ENCODE data around the gene ADCK1. TPM values are rescaled to one million over a fixed set of nuclear protein-coding genes. Genes with fewer than 3 reads are reported as not detected.
"Not testable (repeated sequence)": the region's sequence is repeated elsewhere in the genome, so short reads cannot be mapped to it uniquely, and the experiment has no call there.

The ADCK1 gene
- total and polyA plus RNA-seq, 5 donors from 2014 or later, result 2.0 to 10.5 (median 3.8) TPM

DNA sequence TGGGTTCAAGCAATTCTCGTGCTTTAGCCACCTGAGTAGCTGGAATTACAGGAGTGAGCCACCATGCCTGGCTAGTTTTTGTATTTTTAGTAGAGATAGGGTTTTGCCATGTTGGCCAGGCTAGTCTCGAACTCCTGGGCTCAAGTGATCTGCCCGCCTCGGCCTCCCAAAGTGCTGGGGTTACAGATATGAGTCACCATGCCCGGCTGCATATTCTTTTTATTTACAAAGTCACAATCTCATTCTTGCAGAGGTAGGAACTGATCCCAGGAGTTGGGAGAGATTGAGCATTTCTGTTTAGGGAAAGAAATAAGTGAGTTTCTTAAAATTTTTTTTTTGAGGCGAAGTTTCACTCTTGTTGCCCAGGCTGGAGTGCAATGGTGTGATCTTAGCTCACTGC, 12.8 kb downstream of the ADCK1 start:
- H3K9me3 ChIP-seq (ENCODE audit: control insufficient read depth in 2 of 2, low read length in 2 of 2); H3K4me1 Mint-ChIP-seq; H3K4me3 ChIP-seq (ENCODE audit: low read depth, low read length); H3K4me3 Mint-ChIP-seq; DNase-seq; H3K9me3 Mint-ChIP-seq; H3K27ac ChIP-seq (ENCODE audit: insufficient read depth, low read length, poor library complexity, severe bottlenecking); H3K36me3 Mint-ChIP-seq; H3K4me1 ChIP-seq (ENCODE audit: control insufficient read depth, insufficient read depth, low read length, poor library complexity, severe bottlenecking); H3K27me3 Mint-ChIP-seq; ATAC-seq (ENCODE audit: low read depth in 2 of 2); H3K36me3 ChIP-seq (ENCODE audit: control insufficient read depth, insufficient read depth, low read length); H3K27me3 ChIP-seq (ENCODE audit: control insufficient read depth, insufficient read depth, low read length); H3K27ac Mint-ChIP-seq: not testable (repeated sequence)

DNA sequence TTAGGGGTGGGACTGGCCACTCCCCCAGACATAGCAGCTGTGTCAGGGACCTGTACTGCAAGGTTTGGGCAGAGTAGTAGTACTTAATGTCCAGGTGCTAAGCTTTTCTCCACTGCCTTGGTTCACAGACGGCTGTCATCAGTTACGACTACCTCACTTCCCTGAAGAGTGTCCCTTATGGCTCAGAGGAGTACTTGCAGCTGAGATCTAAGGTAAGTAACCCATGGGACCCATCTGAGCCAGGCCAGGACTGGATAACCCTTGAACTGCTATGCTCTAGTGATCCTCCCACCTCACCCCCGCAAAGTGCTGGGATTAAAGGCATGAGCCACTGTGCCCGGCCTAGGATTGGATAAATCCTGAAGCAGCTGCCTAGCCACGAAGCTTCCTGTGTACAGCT, 22.4 kb downstream of the ADCK1 start:
- peaks cover 42% of the 10 kb centered on the region for H3K36me3 Mint-ChIP-seq
- DNase-seq, result no peak
- Histone ChIP-seq H3K4me3 (ENCODE audit: low read depth, low read length) (no peak overlapping the region), H3K9me3 (ENCODE audit: control insufficient read depth in 2 of 2, low read length in 2 of 2) (no peaks in the 10 kb centered on the region), H3K27ac (ENCODE audit: insufficient read depth, low read length, poor library complexity, severe bottlenecking) (no peak overlapping the region), H3K4me1 (ENCODE audit: control insufficient read depth, insufficient read depth, low read length, poor library complexity, severe bottlenecking) (no peaks in the 10 kb centered on the region), H3K36me3 (ENCODE audit: control insufficient read depth, insufficient read depth, low read length) (peaks cover 3% of the 10 kb centered on the region), H3K27me3 (ENCODE audit: control insufficient read depth, insufficient read depth, low read length) (no peaks in the 10 kb centered on the region)
- H3K4me3 Mint-ChIP-seq, result no peak overlapping the region
- H3K27me3 Mint-ChIP-seq, result no peaks in the 10 kb centered on the region
- H3K27ac Mint-ChIP-seq, result no peak overlapping the region
- H3K4me1 Mint-ChIP-seq, result no peaks in the 10 kb centered on the region
- ATAC-seq (ENCODE audit: low read depth in 2 of 2), result no peak
- no peaks in the 10 kb centered on the region for H3K9me3 Mint-ChIP-seq

DNA sequence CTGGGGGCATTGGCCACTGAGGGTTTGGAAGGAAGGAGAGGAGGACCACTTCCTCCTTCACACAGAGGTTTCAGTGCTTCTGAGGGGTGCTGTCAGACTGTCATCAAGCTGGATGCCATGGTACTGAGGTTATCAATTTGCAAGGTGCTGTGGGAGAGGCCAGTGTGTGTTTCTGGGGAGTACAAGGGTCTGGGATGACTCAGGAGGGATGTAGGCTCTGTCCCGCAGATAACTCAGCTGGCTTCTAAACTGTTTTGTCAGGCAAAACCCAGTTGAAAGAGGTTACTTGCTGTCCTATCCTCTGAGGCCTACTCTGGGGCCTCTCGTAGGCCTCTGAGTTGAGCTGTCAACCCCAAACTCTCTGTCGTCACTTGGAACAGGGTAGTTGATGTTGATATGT, 22.8 kb downstream of the ADCK1 start:
- ATAC-seq (ENCODE audit: low read depth in 2 of 2) (no peak), DNase-seq (no peak)
- peaks cover 3% of the 10 kb centered on the region for H3K36me3 ChIP-seq (ENCODE audit: control insufficient read depth, insufficient read depth, low read length)
- H3K9me3 ChIP-seq (ENCODE audit: control insufficient read depth in 2 of 2, low read length in 2 of 2), result no peaks in the 10 kb centered on the region
- no peak overlapping the region for H3K27ac ChIP-seq (ENCODE audit: insufficient read depth, low read length, poor library complexity, severe bottlenecking)
- no peaks in the 10 kb centered on the region for H3K27me3 ChIP-seq (ENCODE audit: control insufficient read depth, insufficient read depth, low read length)
- Mint-ChIP-seq H3K9me3 (no peaks in the 10 kb centered on the region), H3K4me3 (no peak overlapping the region), H3K4me1 (no peaks in the 10 kb centered on the region), H3K27ac (no peak overlapping the region), H3K27me3 (no peaks in the 10 kb centered on the region), H3K36me3 (peaks cover 42% of the 10 kb centered on the region)
- no peaks in the 10 kb centered on the region for H3K4me1 ChIP-seq (ENCODE audit: control insufficient read depth, insufficient read depth, low read length, poor library complexity, severe bottlenecking)
- no peak overlapping the region for H3K4me3 ChIP-seq (ENCODE audit: low read depth, low read length)

DNA sequence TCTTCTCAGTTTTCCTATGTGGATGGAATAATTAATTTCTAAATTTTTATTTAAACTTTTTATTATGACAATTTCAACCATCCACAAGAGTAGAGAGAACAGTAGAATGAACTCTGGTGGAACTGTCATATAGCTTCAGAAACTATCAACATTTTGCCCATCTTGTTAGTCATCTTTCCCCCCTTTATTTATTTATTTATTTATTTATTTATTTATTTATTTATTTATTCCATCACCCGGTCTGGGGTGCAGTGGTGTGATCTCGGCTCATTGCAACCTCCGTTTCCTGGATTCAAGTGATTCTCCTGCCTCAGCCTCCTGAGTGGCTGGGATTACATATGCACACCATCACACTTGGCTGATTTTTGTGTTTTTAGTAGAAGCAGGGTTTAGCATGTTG, 23.5 kb downstream of the ADCK1 start:
- Mint-ChIP-seq H3K27ac (no peak overlapping the region), H3K4me1 (no peaks in the 10 kb centered on the region), H3K36me3 (peaks cover 42% of the 10 kb centered on the region), H3K27me3 (no peaks in the 10 kb centered on the region), H3K9me3 (no peaks in the 10 kb centered on the region), H3K4me3 (no peak overlapping the region)
- H3K27me3 ChIP-seq (ENCODE audit: control insufficient read depth, insufficient read depth, low read length), result no peaks in the 10 kb centered on the region
- no peaks in the 10 kb centered on the region for H3K4me1 ChIP-seq (ENCODE audit: control insufficient read depth, insufficient read depth, low read length, poor library complexity, severe bottlenecking)
- DNase-seq (no peak), ATAC-seq (ENCODE audit: low read depth in 2 of 2) (no peak)
- H3K36me3 ChIP-seq (ENCODE audit: control insufficient read depth, insufficient read depth, low read length), result peaks cover 3% of the 10 kb centered on the region
- H3K4me3 ChIP-seq (ENCODE audit: low read depth, low read length), result no peak overlapping the region
- no peak overlapping the region for H3K27ac ChIP-seq (ENCODE audit: insufficient read depth, low read length, poor library complexity, severe bottlenecking)
- H3K9me3 ChIP-seq (ENCODE audit: control insufficient read depth in 2 of 2, low read length in 2 of 2), result no peaks in the 10 kb centered on the region

DNA sequence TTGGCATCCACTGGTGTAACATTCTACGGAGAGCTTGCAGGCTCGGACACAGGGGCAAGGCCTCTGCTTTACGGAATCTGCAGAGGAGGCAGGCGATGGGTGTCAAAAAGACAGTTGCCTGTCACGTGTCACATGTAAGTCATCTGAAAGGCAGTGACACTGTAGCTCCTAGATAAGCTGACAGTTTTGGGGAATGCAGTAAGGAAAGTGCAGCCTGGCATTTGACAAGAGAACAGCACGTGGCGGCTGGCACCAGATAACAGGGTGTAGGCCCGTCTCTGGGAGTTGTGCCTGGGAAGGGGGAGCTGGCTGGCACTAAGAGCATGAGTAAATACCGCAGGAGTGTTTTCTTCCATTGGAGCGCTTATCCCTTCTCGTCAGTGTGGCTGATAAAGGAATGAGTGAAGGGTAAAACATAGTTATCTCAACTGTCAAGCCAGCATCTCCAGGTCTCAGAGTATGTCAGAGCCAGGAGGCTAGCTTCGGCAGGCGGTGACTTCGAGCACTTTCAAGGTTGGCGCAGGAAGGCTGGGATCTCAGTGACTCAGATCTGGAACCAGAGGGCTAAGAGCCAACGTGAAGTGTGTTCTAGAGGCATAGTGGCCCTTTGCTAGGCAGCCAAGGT, 26.1 kb downstream of the ADCK1 start:
- Histone ChIP-seq H3K27me3 (ENCODE audit: control insufficient read depth, insufficient read depth, low read length) (no peaks in the 10 kb centered on the region), H3K36me3 (ENCODE audit: control insufficient read depth, insufficient read depth, low read length) (no peaks in the 10 kb centered on the region), H3K9me3 (ENCODE audit: control insufficient read depth in 2 of 2, low read length in 2 of 2) (no peaks in the 10 kb centered on the region), H3K4me3 (ENCODE audit: low read depth, low read length) (no peak overlapping the region), H3K4me1 (ENCODE audit: control insufficient read depth, insufficient read depth, low read length, poor library complexity, severe bottlenecking) (no peaks in the 10 kb centered on the region), H3K27ac (ENCODE audit: insufficient read depth, low read length, poor library complexity, severe bottlenecking) (no peak overlapping the region)
- Mint-ChIP-seq H3K27ac (no peak overlapping the region), H3K9me3 (no peaks in the 10 kb centered on the region), H3K4me3 (no peak overlapping the region), H3K4me1 (no peaks in the 10 kb centered on the region), H3K36me3 (peaks cover 44% of the 10 kb centered on the region), H3K27me3 (no peaks in the 10 kb centered on the region)
- ATAC-seq (ENCODE audit: low read depth in 2 of 2), result no peak
- DNase-seq, result no peak

DNA sequence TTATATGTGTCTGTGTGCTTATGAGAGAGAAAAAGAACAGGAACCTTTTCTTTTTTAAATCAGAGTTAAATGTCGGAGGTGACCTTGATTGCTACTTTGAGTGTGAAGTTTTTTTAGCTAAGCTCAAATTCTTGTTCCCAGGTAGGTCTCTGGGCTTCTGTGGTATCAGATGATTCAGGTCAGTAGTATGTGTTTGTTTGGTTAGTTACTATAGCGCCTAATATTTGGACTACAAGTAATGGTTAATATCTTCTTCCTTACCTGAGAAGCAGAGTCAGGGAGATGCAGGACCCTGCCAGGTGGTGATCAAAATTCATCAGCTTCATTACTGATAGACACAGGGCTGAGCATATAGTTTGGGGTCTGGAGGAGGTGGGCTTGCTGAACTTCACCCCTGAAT, 30.8 kb downstream of the ADCK1 start:
- no peaks in the 10 kb centered on the region for H3K36me3 ChIP-seq (ENCODE audit: control insufficient read depth, insufficient read depth, low read length)
- Mint-ChIP-seq H3K36me3 (peaks cover 34% of the 10 kb centered on the region), H3K9me3 (no peaks in the 10 kb centered on the region), H3K27me3 (no peaks in the 10 kb centered on the region), H3K27ac (peak overlapping the region in 1 of 3 donors; percentile 18), H3K4me3 (no peak overlapping the region), H3K4me1 (no peaks in the 10 kb centered on the region)
- no peaks in the 10 kb centered on the region for H3K9me3 ChIP-seq (ENCODE audit: control insufficient read depth in 2 of 2, low read length in 2 of 2)
- no peaks in the 10 kb centered on the region for H3K4me1 ChIP-seq (ENCODE audit: control insufficient read depth, insufficient read depth, low read length, poor library complexity, severe bottlenecking)
- no peak overlapping the region for H3K27ac ChIP-seq (ENCODE audit: insufficient read depth, low read length, poor library complexity, severe bottlenecking)
- H3K27me3 ChIP-seq (ENCODE audit: control insufficient read depth, insufficient read depth, low read length), result no peaks in the 10 kb centered on the region
- DNase-seq (no peak), ATAC-seq (ENCODE audit: low read depth in 2 of 2) (no peak)
- no peak overlapping the region for H3K4me3 ChIP-seq (ENCODE audit: low read depth, low read length)

DNA sequence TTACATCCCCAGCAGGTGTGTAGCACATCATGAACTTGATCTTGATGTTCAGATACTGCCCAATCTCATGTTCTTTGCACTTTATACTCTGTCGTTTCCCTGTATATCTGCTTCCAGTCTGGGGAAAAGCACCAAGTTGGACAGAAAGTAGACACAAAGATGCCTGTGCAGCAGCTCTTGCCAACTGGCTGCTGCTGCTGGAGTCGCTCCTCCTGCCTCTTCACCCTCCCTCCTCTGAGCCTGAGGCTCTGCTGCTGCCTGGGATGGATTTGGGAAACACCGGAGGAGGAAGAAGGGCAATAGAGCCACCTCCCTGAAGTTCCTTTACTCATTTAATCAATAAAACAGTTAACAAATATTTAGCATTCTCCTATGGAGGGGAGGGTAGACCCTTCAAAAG, 32.4 kb downstream of the ADCK1 start:
- H3K27ac Mint-ChIP-seq, result no peak overlapping the region
- no peaks in the 10 kb centered on the region for H3K4me1 Mint-ChIP-seq

DNA sequence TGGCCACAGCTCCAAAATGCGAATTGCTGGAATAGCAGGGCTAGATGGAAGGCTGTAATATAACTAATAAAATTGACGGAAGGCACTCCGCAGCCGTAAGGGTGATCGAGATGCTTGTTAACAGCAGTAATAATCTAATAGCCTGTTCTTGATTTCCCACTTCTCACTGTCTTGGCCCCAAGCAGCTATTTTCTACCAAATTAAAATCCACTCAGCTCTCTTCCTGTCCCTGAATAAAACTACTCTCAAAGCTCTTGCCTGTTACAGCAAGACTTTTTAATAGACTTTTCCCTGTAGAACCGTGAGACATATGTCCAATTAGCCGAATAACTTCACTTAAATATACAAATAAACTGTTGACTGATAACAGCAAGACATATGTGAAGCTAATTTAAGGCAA, 38.0 kb downstream of the ADCK1 start:
- no peak overlapping the region for H3K27ac ChIP-seq (ENCODE audit: insufficient read depth, low read length, poor library complexity, severe bottlenecking)
- Mint-ChIP-seq H3K27ac (no peak overlapping the region), H3K4me3 (no peak overlapping the region), H3K4me1 (peaks cover 0 to 6% (median 1%) of the 10 kb centered on the region in 4 donors), H3K36me3 (peaks cover 18% of the 10 kb centered on the region), H3K27me3 (no peaks in the 10 kb centered on the region), H3K9me3 (no peaks in the 10 kb centered on the region)
- no peak for ATAC-seq (ENCODE audit: low read depth in 2 of 2)
- H3K36me3 ChIP-seq (ENCODE audit: control insufficient read depth, insufficient read depth, low read length), result no peaks in the 10 kb centered on the region
- no peaks in the 10 kb centered on the region for H3K27me3 ChIP-seq (ENCODE audit: control insufficient read depth, insufficient read depth, low read length)
- no peaks in the 10 kb centered on the region for H3K4me1 ChIP-seq (ENCODE audit: control insufficient read depth, insufficient read depth, low read length, poor library complexity, severe bottlenecking)
- no peaks in the 10 kb centered on the region for H3K9me3 ChIP-seq (ENCODE audit: control insufficient read depth in 2 of 2, low read length in 2 of 2)
- H3K4me3 ChIP-seq (ENCODE audit: low read depth, low read length), result no peak overlapping the region
- DNase-seq, result no peak

More for the DNA sequence above, 32.4 kb downstream of the ADCK1 start:
- DNase-seq (no peak), ATAC-seq (ENCODE audit: low read depth in 2 of 2) (no peak)
- no peaks in the 10 kb centered on the region for H3K9me3 ChIP-seq (ENCODE audit: control insufficient read depth in 2 of 2, low read length in 2 of 2)
- Mint-ChIP-seq H3K36me3 (peaks cover 33% of the 10 kb centered on the region), H3K4me3 (no peak overlapping the region), H3K9me3 (no peaks in the 10 kb centered on the region), H3K27me3 (no peaks in the 10 kb centered on the region)
- H3K27me3 ChIP-seq (ENCODE audit: control insufficient read depth, insufficient read depth, low read length), result no peaks in the 10 kb centered on the region
- no peak overlapping the region for H3K4me3 ChIP-seq (ENCODE audit: low read depth, low read length)
- H3K36me3 ChIP-seq (ENCODE audit: control insufficient read depth, insufficient read depth, low read length), result no peaks in the 10 kb centered on the region
- no peaks in the 10 kb centered on the region for H3K4me1 ChIP-seq (ENCODE audit: control insufficient read depth, insufficient read depth, low read length, poor library complexity, severe bottlenecking)
- no peak overlapping the region for H3K27ac ChIP-seq (ENCODE audit: insufficient read depth, low read length, poor library complexity, severe bottlenecking)

All from CD4-positive, CD25-positive, alpha-beta regulatory T cell (primary cell).